Ramos (cell line): Measurements from ENCODE around the gene AKR1C3.
"Not testable (repeated sequence)": the region's sequence is repeated elsewhere in the genome, so short reads cannot be mapped to it uniquely, and the experiment has no call there.

ENCODE experiments used
- in situ Hi-C: fragments of 300-500 bp; cut with MboI; formaldehyde crosslinking; loops from one replicate; pipeline ENCODE4 v1.14.3; 2022; ENCODE audit warnings: low sequenced_read_pairs; ENCODE audit not compliant: unreplicated experiment

The AKR1C3 gene

DNA sequence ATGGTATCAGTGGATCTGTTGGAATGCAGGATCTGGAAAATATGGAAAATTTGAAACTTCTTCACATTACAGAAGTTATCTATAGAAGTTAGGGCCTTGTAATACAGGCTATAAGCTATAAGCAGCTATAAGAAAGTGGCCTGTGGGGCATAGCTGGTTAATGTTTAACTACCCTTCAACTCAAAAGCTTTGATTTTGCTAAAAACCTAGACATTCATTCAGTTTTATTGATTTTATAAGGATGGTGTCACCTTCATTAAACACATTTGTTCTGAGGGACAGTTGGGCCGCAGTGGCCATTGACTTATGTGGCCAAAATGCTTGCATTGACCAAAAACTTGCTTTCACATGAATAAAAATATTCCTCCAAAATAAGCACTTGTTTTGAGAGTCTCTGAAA, 13.1 kb upstream of the AKR1C3 start:
- in situ Hi-C loops, result no loop called here

DNA sequence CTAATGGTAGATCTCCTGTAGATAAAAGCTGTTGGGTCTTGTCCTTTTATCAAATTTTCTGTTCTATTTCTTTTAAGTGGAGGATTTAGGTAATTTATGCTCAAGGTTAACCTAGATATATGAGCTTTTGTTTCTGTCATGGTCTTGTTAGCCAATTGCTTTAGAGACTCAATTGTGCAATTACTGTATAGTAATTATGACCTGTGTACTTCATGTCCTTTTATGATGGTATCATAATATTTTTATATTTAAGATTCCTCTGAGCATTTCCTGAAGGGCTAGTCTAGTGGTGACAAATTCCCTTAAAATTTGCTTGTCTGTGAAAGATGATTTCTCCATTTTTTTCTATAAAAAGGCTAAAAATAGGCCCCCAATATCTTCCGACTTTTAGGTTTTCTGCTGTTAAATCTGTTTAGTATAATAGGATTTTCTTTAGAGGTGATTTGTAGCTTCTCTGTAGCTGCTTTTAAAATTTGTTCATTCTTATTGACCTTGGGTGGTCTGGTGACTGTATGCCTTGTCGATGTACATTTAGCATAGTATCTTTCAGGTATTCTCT, 5.4 kb upstream of the AKR1C3 start:
- in situ Hi-C loops, result no loop called here

DNA sequence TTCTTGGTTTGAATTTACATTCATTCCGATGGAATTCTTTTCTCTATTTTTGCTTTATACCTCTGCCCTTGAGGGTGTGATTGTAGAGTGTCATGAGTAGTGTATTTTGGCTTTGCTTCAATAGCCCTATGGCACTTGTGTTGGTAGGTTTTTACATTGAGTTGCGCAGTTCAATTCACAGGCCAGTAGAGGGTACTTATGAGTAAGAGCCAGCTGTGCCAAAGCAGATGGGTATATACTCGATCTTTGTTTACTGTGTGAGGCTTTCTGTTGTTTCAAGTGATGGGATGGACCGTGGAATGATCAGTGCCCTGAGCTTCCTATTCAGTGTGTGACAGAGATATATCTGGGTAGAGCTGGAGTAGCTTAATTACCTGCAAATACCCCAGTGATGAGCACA, 4.3 kb upstream of the AKR1C3 start:
- in situ Hi-C loops, result no loop called here

DNA sequence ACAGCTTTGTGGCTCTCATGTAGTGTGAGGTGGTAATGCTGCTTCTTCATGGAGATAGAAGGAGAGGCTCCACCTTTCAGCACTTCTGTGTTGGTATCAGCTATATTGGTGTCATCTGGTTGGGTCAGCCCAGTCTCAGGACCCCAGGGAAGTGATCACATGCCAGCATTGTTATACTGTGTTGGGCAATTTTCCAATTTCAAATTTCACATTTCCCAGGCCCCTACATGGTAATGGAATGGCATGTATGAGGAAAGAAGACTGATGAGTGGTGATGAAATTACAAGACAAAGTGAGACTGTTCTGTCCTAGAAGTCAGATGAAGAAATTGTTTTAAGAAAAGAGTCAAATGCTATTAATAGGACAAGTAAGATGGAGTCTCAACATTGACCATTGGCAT, 3.7 kb upstream of the AKR1C3 start:
- in situ Hi-C loops, result no loop called here

DNA sequence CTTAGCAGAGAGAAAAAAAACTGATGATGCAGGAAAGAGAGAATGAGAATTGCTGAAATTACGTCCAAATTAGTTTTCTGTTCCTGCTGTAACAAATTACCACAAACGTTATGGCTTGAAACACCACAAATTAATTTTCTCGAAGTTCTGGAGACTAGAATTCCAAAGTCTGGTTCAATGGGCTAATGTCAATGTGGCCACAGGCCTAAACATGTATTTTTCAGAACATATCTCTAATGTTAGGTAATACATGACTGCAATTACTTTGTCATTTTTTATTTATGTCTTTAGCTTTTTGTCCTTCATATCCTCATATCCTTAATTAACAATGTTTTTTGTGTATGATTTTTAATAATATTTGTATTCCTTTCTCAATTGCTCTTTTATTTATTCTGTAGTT, 3.0 kb upstream of the AKR1C3 start:
- in situ Hi-C loops, result no loop called here

DNA sequence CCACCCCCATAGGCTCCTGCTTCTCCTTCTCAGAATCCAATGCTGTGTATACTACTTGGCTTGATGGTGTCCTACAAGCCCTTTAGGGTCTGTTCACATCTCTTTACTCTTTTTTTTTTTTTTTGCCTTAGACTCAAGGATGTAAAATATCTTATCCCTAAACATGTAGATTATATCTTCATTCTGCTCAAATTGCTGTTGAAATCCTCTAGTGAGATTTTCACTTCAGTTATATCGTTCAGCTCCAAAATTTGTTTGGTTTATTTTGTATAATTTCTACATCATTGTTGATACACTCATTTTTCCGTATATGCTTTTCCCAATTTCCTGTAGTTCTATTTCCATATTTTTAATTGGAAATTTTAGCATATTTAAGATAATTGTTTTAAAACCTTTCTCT, 1.8 kb upstream of the AKR1C3 start:
- in situ Hi-C loops, result no loop called here

DNA sequence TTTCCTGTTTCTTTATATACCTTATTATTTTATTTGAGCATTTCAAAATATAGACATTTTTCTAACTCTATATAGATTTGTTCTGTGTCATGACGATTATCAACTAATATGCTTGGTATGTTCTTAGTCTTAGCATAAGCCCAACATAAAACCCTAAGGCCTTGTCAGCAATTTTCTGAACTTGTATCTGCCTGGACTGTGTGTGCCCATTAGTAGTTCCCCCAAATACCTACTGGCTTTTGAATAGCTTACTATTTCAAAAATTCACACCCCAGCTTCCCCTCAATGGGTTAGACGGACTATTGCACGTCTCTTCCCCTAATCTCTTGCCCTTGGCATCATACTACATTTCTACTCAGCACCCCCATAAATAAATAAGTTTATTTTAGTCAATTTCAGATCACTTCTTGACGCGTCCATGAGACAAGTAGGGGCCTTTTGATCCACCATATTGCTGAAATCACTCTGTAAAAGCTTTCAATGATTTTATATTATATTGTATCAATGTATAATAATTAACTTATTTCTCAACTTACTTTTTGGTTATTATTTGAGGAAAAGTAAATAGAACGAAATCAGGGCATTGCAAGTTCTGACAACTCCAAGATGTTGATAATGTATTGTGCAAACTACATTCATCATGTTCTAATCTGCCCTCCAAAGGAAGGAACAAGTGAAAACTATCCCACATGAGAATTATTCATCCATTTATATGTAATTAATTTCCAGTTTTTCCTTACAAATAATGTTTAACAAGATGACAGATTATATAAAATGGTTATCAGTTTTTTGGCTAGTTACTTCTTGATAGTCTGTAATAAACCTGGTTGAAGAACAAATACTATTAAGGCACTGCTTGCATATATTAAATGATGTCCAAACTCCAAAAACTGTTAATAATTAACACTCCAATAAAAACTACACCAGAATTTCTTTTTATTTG, 1.1 kb upstream of the AKR1C3 start:
- in situ Hi-C loops, result no loop called here

DNA sequence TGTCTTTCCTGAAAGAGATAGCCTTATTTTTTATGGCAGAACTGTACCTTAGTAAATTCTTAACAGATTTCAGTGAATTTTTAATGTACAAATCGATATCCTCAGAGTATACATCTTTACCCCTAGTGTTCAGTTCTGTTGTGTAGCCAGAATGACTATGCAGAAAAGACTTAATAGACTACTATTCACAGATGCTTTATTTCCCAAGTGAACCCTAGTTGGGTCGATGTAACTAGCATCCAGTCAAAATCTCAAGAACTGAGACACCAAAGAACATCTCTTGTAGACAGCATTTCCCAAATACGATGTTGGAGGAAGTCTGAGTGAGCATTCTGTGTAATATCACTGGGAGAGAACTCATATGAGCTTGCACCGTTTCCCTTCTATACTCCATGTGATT, 1.5 kb downstream of the AKR1C3 start:
- in situ Hi-C loops, result no loop called here

DNA sequence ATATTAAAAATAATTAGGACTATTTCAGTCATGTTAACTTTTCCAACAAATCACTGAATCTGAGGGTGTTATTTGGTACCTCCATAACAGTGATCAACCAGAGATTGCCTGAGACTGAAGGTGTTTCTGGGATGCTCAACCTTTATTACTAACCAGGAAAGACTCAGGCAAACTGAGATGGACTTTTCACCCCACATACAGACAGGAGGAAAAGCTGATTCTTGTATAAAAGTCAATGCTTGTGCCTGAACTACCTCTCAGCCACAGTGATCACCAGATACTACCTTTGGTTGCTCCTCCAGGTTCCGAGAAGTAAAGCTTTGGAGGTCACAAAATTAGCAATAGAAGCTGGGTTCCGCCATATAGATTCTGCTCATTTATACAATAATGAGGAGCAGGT, 1.9 kb downstream of the AKR1C3 start:
- in situ Hi-C loops, result no loop called here

DNA sequence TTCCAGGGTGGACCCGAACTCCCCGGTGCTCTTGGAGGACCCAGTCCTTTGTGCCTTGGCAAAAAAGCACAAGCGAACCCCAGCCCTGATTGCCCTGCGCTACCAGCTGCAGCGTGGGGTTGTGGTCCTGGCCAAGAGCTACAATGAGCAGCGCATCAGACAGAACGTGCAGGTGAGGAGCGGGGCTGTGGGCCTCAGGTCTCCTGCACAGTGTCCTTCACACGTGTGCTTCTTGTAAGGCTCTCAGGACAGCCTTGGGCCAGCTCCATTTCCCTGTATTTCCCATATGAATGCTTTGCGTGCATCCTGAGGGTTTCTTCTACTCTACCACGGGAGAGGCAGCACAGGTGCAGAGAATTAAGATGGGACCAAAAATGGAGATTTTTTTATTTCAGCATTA, 8.3 kb downstream of the AKR1C3 start:
- in situ Hi-C loops, result not testable (repeated sequence)

DNA sequence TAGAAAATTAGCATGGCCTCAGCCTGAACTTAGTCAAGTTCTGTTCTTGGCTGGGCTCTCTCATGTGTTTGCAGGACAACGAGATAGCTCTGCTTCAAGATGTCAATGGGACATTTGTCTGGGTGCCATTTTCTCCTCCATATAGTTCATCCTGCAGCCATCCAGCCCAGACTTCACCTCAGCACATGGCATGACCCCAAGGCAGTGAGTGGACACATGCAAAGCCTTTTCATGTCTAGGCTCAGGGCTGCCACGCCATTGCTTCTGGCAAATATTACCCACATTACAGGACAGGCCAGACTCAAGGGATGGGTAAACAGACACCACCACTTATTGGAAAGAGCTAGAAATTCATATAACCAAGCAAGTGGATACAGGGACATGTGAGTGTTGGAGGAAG, 9.3 kb downstream of the AKR1C3 start:
- in situ Hi-C loops, result no loop called here

DNA sequence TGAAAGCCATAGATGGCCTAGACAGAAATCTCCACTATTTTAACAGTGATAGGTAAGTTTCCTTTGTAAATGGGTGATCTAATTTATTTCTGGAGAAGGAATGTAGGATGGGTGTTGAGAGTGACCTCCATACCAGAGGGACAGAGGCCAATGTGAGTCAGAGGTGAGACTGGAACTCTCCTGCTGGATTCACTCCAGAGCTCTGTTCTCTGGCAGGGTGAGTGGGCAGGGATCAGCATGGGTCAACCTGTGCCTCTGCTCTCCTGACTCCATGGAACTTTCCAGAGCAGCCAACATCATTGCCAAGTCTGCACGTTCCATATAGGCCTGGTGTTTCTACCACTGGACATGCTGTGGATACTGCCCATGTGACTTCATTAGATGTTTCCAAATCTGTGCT, 11.4 kb downstream of the AKR1C3 start:
- in situ Hi-C loops, result no loop called here

DNA sequence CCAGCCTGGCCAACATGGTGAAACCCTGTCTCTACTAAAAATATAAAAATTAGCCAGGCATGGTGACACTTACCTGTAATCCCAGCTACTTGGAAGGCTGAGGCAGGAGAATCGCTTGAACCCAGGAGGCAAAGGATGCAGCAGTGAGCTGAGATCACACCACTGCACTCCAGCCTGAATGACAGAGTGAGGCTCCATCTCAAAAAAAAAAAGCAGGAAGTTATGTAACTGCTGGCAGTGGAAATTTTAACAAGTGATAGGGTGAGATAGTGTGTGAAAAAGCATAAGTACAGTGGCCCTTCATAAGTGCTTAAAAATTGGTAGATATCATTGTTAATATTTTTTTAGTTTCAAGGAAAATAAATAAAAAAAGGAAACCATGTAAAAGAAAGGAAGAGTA, 12.3 kb downstream of the AKR1C3 start:
- in situ Hi-C loops, result no loop called here

DNA sequence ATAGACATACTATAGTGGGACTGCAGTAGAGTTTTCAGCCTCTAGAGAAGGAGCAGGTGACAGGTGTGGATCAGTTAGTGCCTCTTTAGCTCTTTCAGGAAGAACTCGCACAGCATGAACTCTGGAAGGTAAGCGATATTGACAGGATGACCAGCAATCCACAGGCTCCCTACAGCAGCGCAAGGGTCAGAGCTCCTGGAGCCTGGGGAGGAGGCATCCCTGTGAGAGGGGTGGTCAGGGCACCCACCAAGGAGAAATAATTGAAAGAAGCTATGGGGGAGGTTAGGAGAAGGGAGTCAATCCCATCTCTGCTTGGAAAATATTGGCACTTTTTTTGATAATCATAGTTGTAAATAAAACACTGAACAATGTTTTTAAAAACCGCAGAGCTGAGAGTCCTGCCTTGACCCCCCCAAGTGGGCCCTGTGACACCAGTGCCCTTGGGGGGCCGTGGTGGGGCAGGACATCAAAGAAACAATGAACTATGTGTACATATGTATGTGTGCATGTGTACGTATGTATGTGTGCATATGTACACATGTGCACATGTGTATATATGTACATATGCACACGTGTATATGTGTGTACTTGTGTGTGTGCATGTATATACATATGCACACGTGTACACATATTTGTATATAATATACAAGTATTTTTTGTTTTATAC, 13.8 kb downstream of the AKR1C3 start:
- in situ Hi-C loops, result no loop called here

DNA sequence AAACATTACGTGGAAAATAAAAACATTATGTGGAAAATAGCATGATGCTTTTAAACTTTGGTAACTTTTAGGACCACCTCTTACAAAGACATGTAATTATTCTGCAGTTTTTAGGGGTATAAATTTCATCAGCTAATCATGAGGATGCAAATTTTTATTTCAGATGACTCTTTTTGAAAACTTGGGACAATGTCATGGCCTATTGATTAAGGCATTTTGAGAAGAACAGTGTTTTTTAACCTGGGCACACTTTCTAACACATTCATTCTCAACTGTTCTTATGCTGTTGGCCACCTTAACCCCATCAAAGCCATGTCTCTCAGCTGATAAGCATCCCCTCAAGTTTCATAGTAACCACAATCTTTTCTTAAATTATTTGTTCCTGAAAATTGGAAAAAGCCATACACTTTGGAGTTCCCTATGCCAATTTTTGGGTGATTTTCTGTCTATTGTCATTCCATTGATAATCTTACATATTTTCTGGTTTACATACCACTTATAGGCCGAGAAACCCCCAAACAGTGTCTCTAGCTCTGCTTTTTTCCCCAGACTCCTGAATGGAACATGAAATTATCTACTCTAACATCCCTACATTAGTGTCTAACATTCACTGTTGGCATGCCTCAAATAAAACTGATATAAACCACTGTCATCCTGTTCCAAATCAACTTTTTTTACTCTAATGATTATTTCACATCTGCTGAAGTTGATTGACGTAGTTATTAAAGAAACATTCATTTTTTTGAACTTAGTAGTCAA, 14.6 kb downstream of the AKR1C3 start:
- in situ Hi-C loops, result no loop called here

DNA sequence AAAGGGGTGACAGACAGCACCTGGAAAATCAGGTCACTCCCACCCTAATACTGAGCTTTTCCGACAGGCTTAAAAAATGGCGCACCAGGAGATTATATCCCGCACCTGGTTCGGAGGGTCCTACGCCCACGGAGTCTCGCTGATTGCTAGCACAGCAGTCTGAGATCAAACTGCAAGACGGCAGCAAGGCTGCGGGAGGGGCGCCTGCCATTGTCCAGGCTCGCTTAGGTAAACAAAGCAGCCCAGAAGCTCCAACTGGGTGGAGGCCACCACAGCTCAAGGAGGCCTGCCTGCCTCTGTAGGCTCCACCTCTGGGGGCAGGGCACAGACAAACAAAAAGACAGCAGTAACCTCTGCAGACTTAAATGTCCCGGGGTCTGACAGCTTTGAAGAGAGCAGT, 15.6 kb downstream of the AKR1C3 start:
- in situ Hi-C loops, result not testable (repeated sequence)

DNA sequence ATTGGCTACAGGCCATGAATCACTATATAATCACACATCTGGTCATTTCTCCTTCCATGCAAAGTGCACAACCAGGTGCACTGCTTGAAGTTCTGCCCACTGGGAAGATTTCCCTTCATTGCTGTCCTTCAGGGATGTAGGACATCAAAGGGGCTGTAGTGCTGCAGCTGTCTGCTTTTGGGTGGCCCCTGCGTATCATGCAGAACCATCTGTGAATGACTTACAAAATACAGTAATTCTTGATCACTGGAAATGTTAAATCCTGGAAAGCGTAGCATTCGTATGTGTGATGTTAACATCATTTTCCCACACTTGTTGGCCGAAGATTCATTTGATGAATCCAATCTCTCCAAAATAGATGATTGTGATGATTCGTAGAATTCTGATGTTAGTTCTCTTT, 22.4 kb downstream of the AKR1C3 start:
- in situ Hi-C loops, result no loop called here

DNA sequence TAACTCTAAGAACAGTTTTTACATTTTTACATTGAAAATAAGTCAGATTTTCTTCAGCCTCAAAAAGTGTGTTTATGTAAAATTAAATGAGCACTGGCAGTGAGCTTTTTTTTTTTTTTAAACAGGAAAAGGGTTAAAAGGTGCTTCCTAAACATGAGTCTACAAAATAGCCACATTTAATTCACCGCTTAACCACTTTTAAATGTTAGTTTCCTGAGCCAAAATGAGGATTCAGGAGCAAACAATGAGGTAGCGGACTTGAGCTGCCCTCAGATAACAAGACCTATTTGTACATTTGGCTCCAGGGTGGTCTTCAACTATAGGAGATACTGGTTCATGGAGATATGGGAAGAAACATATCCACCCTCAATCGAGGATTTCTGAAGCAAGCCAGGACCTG, 22.8 kb downstream of the AKR1C3 start:
- in situ Hi-C loops, result no loop called here

DNA sequence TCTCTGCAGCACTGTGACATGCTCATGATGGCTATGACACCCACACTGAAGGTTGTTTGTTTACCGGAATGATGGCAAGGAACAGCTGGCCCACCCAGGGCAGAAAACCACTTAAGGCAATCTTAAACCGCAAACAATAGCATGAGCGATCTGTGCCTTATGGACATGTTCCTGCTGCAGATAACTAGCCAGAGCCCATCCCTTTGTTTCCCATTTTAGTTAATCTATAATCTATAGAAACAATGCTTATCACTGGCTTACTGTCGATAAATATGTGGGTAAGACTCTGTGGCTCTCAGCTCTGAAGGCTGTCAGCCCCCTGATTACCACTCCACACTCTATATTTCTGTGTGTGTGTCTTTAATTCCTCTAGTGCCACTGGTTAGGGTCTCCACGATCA, 25.8 kb downstream of the AKR1C3 start:
- in situ Hi-C loops, result not testable (repeated sequence)

DNA sequence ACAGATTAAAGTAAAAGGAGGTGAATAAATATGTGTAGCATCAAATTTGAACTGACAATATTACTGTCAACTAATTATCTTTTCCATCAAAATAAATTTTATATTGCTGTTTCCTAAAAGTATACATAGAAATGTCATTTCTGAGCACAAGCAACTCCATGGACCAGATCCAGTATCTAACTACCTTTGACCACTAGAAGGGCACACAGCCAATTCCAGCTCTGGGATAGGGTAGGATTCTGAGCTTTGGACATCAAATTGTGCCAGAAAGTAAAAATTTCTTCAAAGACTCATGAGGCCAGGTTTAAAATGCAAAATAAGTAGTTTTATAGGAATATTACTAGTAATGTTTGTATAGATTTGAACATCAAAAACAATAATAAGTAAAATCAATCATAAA, 29.7 kb downstream of the AKR1C3 start:
- in situ Hi-C loops, result no loop called here
